Non-pigmented ciliary epithelial cell (primary cell): ENCODE measurements around the gene DNAI2.

Source experiments
- DNase-seq: peaks from one replicate; pipeline ENCODE4 v3.0.0-alpha.2; 2010; ENCODE audit warnings: low read depth

DNAI2 gene

GRCh38 chr17:74274060-74274708 lies at the start of gene DNAI2:
Gene DNAI2, plus strand, starts transcription at chr17:74274234. Its CDS starts 7,584 bp downstream, at chr17:74281818.
- no peak for DNase-seq

GRCh38 chr17:74224959-74225725 lies 48.9 kb upstream of the DNAI2 start:
- DNase-seq = no peak

GRCh38 chr17:74226252-74226651 lies 47.8 kb upstream of the DNAI2 start:
- DNase-seq = no peak

- DNase-seq = no peak
These were observed 46.6 kb upstream of the DNAI2 start for GRCh38 chr17:74227271-74228080.

- DNase-seq = no peak
These were observed 45.6 kb upstream of the DNAI2 start for GRCh38 chr17:74228306-74228978.

- DNase-seq = no peak
These were observed 43.1 kb upstream of the DNAI2 start for GRCh38 chr17:74230896-74231295.

GRCh38 chr17:74231928-74232907 lies 41.8 kb upstream of the DNAI2 start:
- DNase-seq = no peak

- DNase-seq = no peak
These were observed 40.1 kb upstream of the DNAI2 start for GRCh38 chr17:74233937-74234336.

GRCh38 chr17:74234486-74234885 lies 39.5 kb upstream of the DNAI2 start:
- no peak for DNase-seq

GRCh38 chr17:74235040-74235581 lies 38.9 kb upstream of the DNAI2 start:
- no peak for DNase-seq

- no peak for DNase-seq
These were observed 38.1 kb upstream of the DNAI2 start for GRCh38 chr17:74235911-74236371.

GRCh38 chr17:74237321-74237720 lies 36.7 kb upstream of the DNAI2 start:
- DNase-seq = no peak

GRCh38 chr17:74239172-74239571 lies 34.9 kb upstream of the DNAI2 start:
- DNase-seq = no peak

- DNase-seq = no peak
These were observed 33.3 kb upstream of the DNAI2 start for GRCh38 chr17:74240618-74241205.

- no peak for DNase-seq
These were observed 32.6 kb upstream of the DNAI2 start for GRCh38 chr17:74241431-74241830.

- DNase-seq = no peak
These were observed 32.2 kb upstream of the DNAI2 start for GRCh38 chr17:74241847-74242246.

- DNase-seq = no peak
These were observed 30.9 kb upstream of the DNAI2 start for GRCh38 chr17:74243013-74243755.

GRCh38 chr17:74244128-74244527 lies 29.9 kb upstream of the DNAI2 start:
- DNase-seq = no peak

GRCh38 chr17:74244548-74244947 lies 29.5 kb upstream of the DNAI2 start:
- DNase-seq = no peak
